K562 (cell line): Measurements from ENCODE around the gene METTL25B. TPM values are rescaled to one million over a fixed set of nuclear protein-coding genes. Genes with fewer than 3 reads are reported as not detected.
A peak's percentile ranks its signal among the peaks of the same experiment; 100 is the strongest.

Experiments used
- BDP1 ChIP-seq: IDR thresholded peaks from 3 replicates; pipeline ENCODE4 v1.6.1; 2011; ENCODE audit not compliant: insufficient read length, insufficient read depth
- CBFA2T3 ChIP-seq: fragments of 450-650 bp; IDR thresholded peaks from 2 replicates; pipeline ENCODE4 v1.6.1; 2017
- CREM ChIP-seq: IDR thresholded peaks from 2 replicates; pipeline ENCODE4 v1.6.1; 2014; ENCODE audit warnings: antibody characterized with exemption, low read depth
- MAZ ChIP-seq, 2 experiments: fragments of 450-650 bp in 1 of 2; sonication (generic) in 1 of 2; formaldehyde crosslinking; IDR thresholded peaks in 1 of 2; conservative IDR thresholded peaks in 1 of 2; 2 replicates each; pipeline versions ENCODE4 v1.4.0 to v1.5.0; 2020; ENCODE audit warnings: mild to moderate bottlenecking in 1 of 2, missing genetic modification reagents in 1 of 2
- MBD2 ChIP-seq: sonication (generic); IDR thresholded peaks from 2 replicates; pipeline ENCODE4 v1.6.1; 2016; ENCODE audit warnings: low read depth, borderline replicate concordance
- MGA ChIP-seq: fragments of 450-650 bp; IDR thresholded peaks from 2 replicates; pipeline ENCODE4 v1.6.1; 2016; ENCODE audit warnings: mild to moderate bottlenecking, moderate library complexity
- NR4A1 ChIP-seq, 2 experiments: fragments of 250-450 bp in 1 of 2; fragments of 450-650 bp in 1 of 2; sonication (Bioruptor Pico) in 1 of 2; IDR thresholded peaks; 2 replicates each; pipeline versions ENCODE4 v1.4.0 to v1.6.1; 2016 to 2020; ENCODE audit warnings: mild to moderate bottlenecking in 2 of 2, missing compliant biosample characterization in 1 of 2, missing genetic modification characterization in 1 of 2, moderate library complexity in 1 of 2
- SAP30 ChIP-seq: fragments of 200-600 bp; sonication (generic); IDR thresholded peaks from 2 replicates; pipeline ENCODE4 v1.6.1; 2012; ENCODE audit warnings: borderline replicate concordance, low read depth, mild to moderate bottlenecking, moderate library complexity, low read length, control low read depth, inconsistent platforms; ENCODE audit not compliant: insufficient read depth, poor library complexity, severe bottlenecking
- SREBF1 ChIP-seq: fragments of 150-350 bp; IDR thresholded peaks from 2 replicates; pipeline ENCODE4 v1.6.1; 2014; ENCODE audit warnings: antibody characterized with exemption, low read depth, low read length, borderline replicate concordance
- SRSF9 ChIP-seq: fragments of 200-400 bp; formaldehyde crosslinking; IDR thresholded peaks from 2 replicates; pipeline ENCODE4 v1.6.1; 2017; ENCODE audit warnings: low read depth, low read length, borderline replicate concordance
- THAP7 ChIP-seq: fragments of 250-450 bp; sonication (Bioruptor Pico); IDR thresholded peaks from 2 replicates; pipeline ENCODE4 v1.5.0; 2021
- ZC3H11A ChIP-seq: IDR thresholded peaks from 2 replicates; pipeline ENCODE4 v1.6.1; 2012; ENCODE audit warnings: low read depth, low read length, improper control_type of control experiment
- ZKSCAN3 ChIP-seq: fragments of 250-450 bp; sonication (Bioruptor Pico); IDR thresholded peaks from 2 replicates; pipeline ENCODE4 v1.4.0; 2020
- ZNF224 ChIP-seq: sonication (generic); formaldehyde crosslinking; IDR thresholded peaks from 2 replicates; pipeline ENCODE4 v1.8.0; 2022; ENCODE audit warnings: mild to moderate bottlenecking, missing genetic modification reagents
- ZNF766 ChIP-seq: fragments of 200-800 bp; sonication (Bioruptor generic); conservative IDR thresholded peaks from 2 replicates; pipeline ENCODE4 v1.6.1; 2016; ENCODE audit warnings: missing genetic modification characterization, missing compliant biosample characterization
- ZNF780A ChIP-seq: fragments of 250-450 bp; sonication (Bioruptor Pico); IDR thresholded peaks from 2 replicates; pipeline ENCODE4 v1.5.0; 2021; ENCODE audit warnings: mild to moderate bottlenecking
- ZSCAN32 ChIP-seq: fragments of 450-650 bp; formaldehyde crosslinking; IDR thresholded peaks from 2 replicates; pipeline ENCODE4 v1.4.0; 2020; ENCODE audit warnings: mild to moderate bottlenecking, moderate library complexity
- polyA plus RNA-seq, 8 experiments: library from polyadenylated mRNA; depleted of rRNA in 4 of 8; stranded (reverse) in 5 of 8; unstranded in 3 of 8; fragments of >200 nt; fragmentation: Nextera tagmentation in 2 of 8; fragmentation: Illumina TruSeq in 1 of 8; extraction: Ambion mirVana in 2 of 8; extraction: Trizol in 1 of 8; gene quantifications; 2 replicates each; pipeline versions ENCODE4 v1.2.1 to v1.2.3, GENCODE V29; 2011 to 2014; ENCODE audit warnings: inconsistent platforms in 1 of 8, missing spikeins in 1 of 8
- total RNA-seq, 7 experiments: library from RNA; depleted of rRNA in 6 of 7; stranded (reverse); fragments of >200 nt in 6 of 7; fragmentation: Illumina TruSeq in 2 of 7; extraction: Trizol in 2 of 7; gene quantifications; 2 replicates each; pipeline versions ENCODE4 v1.2.1 to v1.2.3, GENCODE V29; 2011 to 2021; ENCODE audit warnings: low replicate concordance in 1 of 7

Gene METTL25B
- total and polyA plus RNA-seq, 9 of the 15 experiments (the other 6 are each of a cell fraction or from before 2014, with no cell fraction given): 7.7 to 48.3 (median 33.1) TPM

GRCh38 chr1:156751757-156752481, 23.6 kb downstream of the METTL25B start (continued):
- TF ChIP-seq MAZ (CRISPR knock-in tag; conservative IDR thresholded peaks at IDR 0.05 in 1 of 2, IDR thresholded peaks at IDR 0.05 in 1 of 2) (peak; percentile 97 to 100), MBD2 (peak; percentile 56; the same call in 1 of the 2 replicates), CBFA2T3 (no peak), ZNF224 (CRISPR knock-in tag) (no peak), ZC3H11A (no peak), THAP7 (CRISPR knock-in tag) (no peak), ZKSCAN3 (CRISPR knock-in tag) (no peak), ZNF766 (no peak), CREM (peak; percentile 89), SRSF9 (no peak), ZSCAN32 (CRISPR knock-in tag) (no peak), NR4A1 (CRISPR knock-in tag; IDR thresholded peaks at IDR 0.05) (no peak), NR4A1 (tag; IDR thresholded peaks at IDR 0.05) (no peak), SAP30 (peak; percentile 48), SREBF1 (no peak), ZNF780A (CRISPR knock-in tag) (no peak), MGA (peak; percentile 36; the same call in 1 of the 2 replicates), BDP1 (no peak)
